Measurements from ENCODE around the gene UROC1. TPM values are rescaled to one million over a fixed set of nuclear protein-coding genes. Genes with fewer than 3 reads are reported as not detected.

The UROC1 gene
- total RNA-seq, 1 experiment from 2014 or later: not detected

GRCh38 chr3:126454025-126454424 lies 63.5 kb downstream of the UROC1 start:
- H3K4me3 ChIP-seq: no peak overlapping the region
- DNase-seq: no peak
- peaks cover 76% of the 10 kb centered on the region for H3K36me3 ChIP-seq
- H3K27me3 ChIP-seq: no peaks in the 10 kb centered on the region
- no peaks in the 10 kb centered on the region for H3K9me3 ChIP-seq

- H3K27me3 ChIP-seq: no peaks in the 10 kb centered on the region
- H3K36me3 ChIP-seq: peaks cover 68% of the 10 kb centered on the region
- no peak for DNase-seq
- no peak overlapping the region for H3K4me3 ChIP-seq
- H3K9me3 ChIP-seq: no peaks in the 10 kb centered on the region
These were observed 65.4 kb downstream of the UROC1 start for GRCh38 chr3:126452213-126452612.

- H3K4me3 ChIP-seq: no peak overlapping the region
- no peaks in the 10 kb centered on the region for H3K9me3 ChIP-seq
- no peak for DNase-seq
- no peaks in the 10 kb centered on the region for H3K27me3 ChIP-seq
- peaks cover 61% of the 10 kb centered on the region for H3K36me3 ChIP-seq
These were observed 66.1 kb downstream of the UROC1 start for GRCh38 chr3:126451511-126451910.

- peaks cover 58% of the 10 kb centered on the region for H3K36me3 ChIP-seq
- no peak overlapping the region for H3K4me3 ChIP-seq
- no peaks in the 10 kb centered on the region for H3K27me3 ChIP-seq
- DNase-seq: no peak
- H3K9me3 ChIP-seq: no peaks in the 10 kb centered on the region
These were observed 66.8 kb downstream of the UROC1 start for GRCh38 chr3:126450744-126451143.

- no peaks in the 10 kb centered on the region for H3K27me3 ChIP-seq
- H3K9me3 ChIP-seq: no peaks in the 10 kb centered on the region
- H3K36me3 ChIP-seq: peaks cover 55% of the 10 kb centered on the region
- H3K4me3 ChIP-seq: no peak overlapping the region
- DNase-seq: no peak
These were observed 67.4 kb downstream of the UROC1 start for GRCh38 chr3:126450219-126450618.

GRCh38 chr3:126449621-126450051 lies 67.9 kb downstream of the UROC1 start:
- Histone ChIP-seq H3K36me3 (peaks cover 51% of the 10 kb centered on the region), H3K27me3 (no peaks in the 10 kb centered on the region), H3K4me3 (no peak overlapping the region), H3K9me3 (no peaks in the 10 kb centered on the region)
- no peak for DNase-seq

GRCh38 chr3:126448893-126449180 lies 68.7 kb downstream of the UROC1 start:
- no peak for DNase-seq
- Histone ChIP-seq H3K4me3 (no peak overlapping the region), H3K9me3 (no peaks in the 10 kb centered on the region), H3K27me3 (no peaks in the 10 kb centered on the region), H3K36me3 (peaks cover 46% of the 10 kb centered on the region)

GRCh38 chr3:126448136-126448892 lies 69.3 kb downstream of the UROC1 start:
- peaks cover 49% of the 10 kb centered on the region for H3K36me3 ChIP-seq

GRCh38 chr3:126447456-126448106 lies 70.0 kb downstream of the UROC1 start:
- H3K36me3 ChIP-seq: peaks cover 45% of the 10 kb centered on the region
- DNase-seq: no peak
- no peaks in the 10 kb centered on the region for H3K27me3 ChIP-seq
- no peaks in the 10 kb centered on the region for H3K9me3 ChIP-seq
- no peak overlapping the region for H3K4me3 ChIP-seq

More at GRCh38 chr3:126448136-126448892, 69.3 kb downstream of the UROC1 start:
- no peak overlapping the region for H3K4me3 ChIP-seq
- no peaks in the 10 kb centered on the region for H3K27me3 ChIP-seq
- no peaks in the 10 kb centered on the region for H3K9me3 ChIP-seq
- no peak for DNase-seq

- Histone ChIP-seq H3K9me3 (no peaks in the 10 kb centered on the region), H3K4me3 (no peak overlapping the region), H3K36me3 (peaks cover 44% of the 10 kb centered on the region), H3K27me3 (no peaks in the 10 kb centered on the region)
- no peak for DNase-seq
These were observed 70.8 kb downstream of the UROC1 start for GRCh38 chr3:126446791-126447190.

- Histone ChIP-seq H3K4me3 (no peak overlapping the region), H3K27me3 (no peaks in the 10 kb centered on the region), H3K36me3 (peaks cover 40% of the 10 kb centered on the region), H3K9me3 (no peaks in the 10 kb centered on the region)
- no peak for DNase-seq
These were observed 71.3 kb downstream of the UROC1 start for GRCh38 chr3:126446301-126446700.

GRCh38 chr3:126445506-126445905 lies 72.1 kb downstream of the UROC1 start:
- Histone ChIP-seq H3K4me3 (no peak overlapping the region), H3K27me3 (no peaks in the 10 kb centered on the region), H3K9me3 (no peaks in the 10 kb centered on the region), H3K36me3 (peaks cover 34% of the 10 kb centered on the region)
- no peak for DNase-seq

- H3K27me3 ChIP-seq: no peaks in the 10 kb centered on the region
- DNase-seq: no peak
- H3K9me3 ChIP-seq: no peaks in the 10 kb centered on the region
- H3K4me3 ChIP-seq: no peak overlapping the region
- H3K36me3 ChIP-seq: peaks cover 21% of the 10 kb centered on the region
These were observed 74.7 kb downstream of the UROC1 start for GRCh38 chr3:126442856-126443242.

GRCh38 chr3:126442094-126442855 lies 75.3 kb downstream of the UROC1 start:
- no peak for DNase-seq
- H3K4me3 ChIP-seq: no peak overlapping the region
- H3K27me3 ChIP-seq: no peaks in the 10 kb centered on the region
- H3K36me3 ChIP-seq: peaks cover 19% of the 10 kb centered on the region
- H3K9me3 ChIP-seq: no peaks in the 10 kb centered on the region

- H3K4me3 ChIP-seq: no peak overlapping the region
- no peak for DNase-seq
- peaks cover 20% of the 10 kb centered on the region for H3K36me3 ChIP-seq
- no peaks in the 10 kb centered on the region for H3K9me3 ChIP-seq
- H3K27me3 ChIP-seq: no peaks in the 10 kb centered on the region
These were observed 76.2 kb downstream of the UROC1 start for GRCh38 chr3:126441256-126441880.

GRCh38 chr3:126440709-126440995 lies 76.9 kb downstream of the UROC1 start:
- H3K4me3 ChIP-seq: no peak overlapping the region
- no peaks in the 10 kb centered on the region for H3K9me3 ChIP-seq
- DNase-seq: no peak
- H3K27me3 ChIP-seq: no peaks in the 10 kb centered on the region
- H3K36me3 ChIP-seq: peaks cover 19% of the 10 kb centered on the region

- Histone ChIP-seq H3K4me3 (no peak overlapping the region), H3K36me3 (peaks cover 19% of the 10 kb centered on the region), H3K27me3 (no peaks in the 10 kb centered on the region), H3K9me3 (no peaks in the 10 kb centered on the region)
- no peak for DNase-seq
These were observed 77.4 kb downstream of the UROC1 start for GRCh38 chr3:126439968-126440708.

Measured in MG63 (cell line).